8988T (cell line): ENCODE data around the gene ANKAR.
"Not testable (repeated sequence)": the region's sequence is repeated elsewhere in the genome, so short reads cannot be mapped to it uniquely, and the experiment has no call there.

ENCODE experiments used
- DNase-seq: peaks from one replicate; pipeline ENCODE4 v3.0.0; 2011

The ANKAR gene

GRCh38 chr2:189661148-189661956, 13.1 kb upstream of the ANKAR start, which contains the start of gene ASNSD1:
ASNSD1 (plus strand) TSS chr2:189661459; CDS start chr2:189666133, 4,674 bp downstream.
- peak; percentile 78 for DNase-seq

GRCh38 chr2:189661957-189662321, 12.5 kb upstream of the ANKAR start:
- no peak for DNase-seq

GRCh38 chr2:189662669-189663226, 11.7 kb upstream of the ANKAR start:
- no peak for DNase-seq

- not testable (repeated sequence) for DNase-seq
Measured at GRCh38 chr2:189663319-189663718, 11.2 kb upstream of the ANKAR start.

GRCh38 chr2:189669913-189670312, 4.6 kb upstream of the ANKAR start:
- DNase-seq = no peak

GRCh38 chr2:189673661-189674373, 653 bp upstream of the ANKAR start:
- DNase-seq = no peak

- no peak for DNase-seq
Measured at GRCh38 chr2:189676471-189676870, 2.0 kb downstream of the ANKAR start.

GRCh38 chr2:189679226-189679625, 4.8 kb downstream of the ANKAR start:
- no peak for DNase-seq

- no peak for DNase-seq
Measured at GRCh38 chr2:189681203-189681602, 6.7 kb downstream of the ANKAR start.

- no peak for DNase-seq
Measured at GRCh38 chr2:189681903-189682302, 7.4 kb downstream of the ANKAR start.

GRCh38 chr2:189683348-189683747, 8.9 kb downstream of the ANKAR start:
- DNase-seq = no peak

GRCh38 chr2:189684811-189685210, 10.3 kb downstream of the ANKAR start:
- no peak for DNase-seq

GRCh38 chr2:189685540-189686229, 11.2 kb downstream of the ANKAR start:
- no peak for DNase-seq

GRCh38 chr2:189687796-189688195, 13.3 kb downstream of the ANKAR start:
- DNase-seq = not testable (repeated sequence)

GRCh38 chr2:189696223-189696622, 21.8 kb downstream of the ANKAR start:
- no peak for DNase-seq

GRCh38 chr2:189698020-189698887, 23.8 kb downstream of the ANKAR start:
- DNase-seq = no peak

- DNase-seq = no peak
Measured at GRCh38 chr2:189700681-189701080, 26.2 kb downstream of the ANKAR start.

- no peak for DNase-seq
Measured at GRCh38 chr2:189702071-189702470, 27.6 kb downstream of the ANKAR start.

- DNase-seq = no peak
Measured at GRCh38 chr2:189709501-189710221, 35.2 kb downstream of the ANKAR start.

- not testable (repeated sequence) for DNase-seq
Measured at GRCh38 chr2:189717593-189717992, 43.1 kb downstream of the ANKAR start.

GRCh38 chr2:189719571-189719970, 45.1 kb downstream of the ANKAR start:
- no peak for DNase-seq

GRCh38 chr2:189723192-189723591, 48.7 kb downstream of the ANKAR start:
- DNase-seq = no peak
